Uterus (tissue), 2 donors: ENCODE data around the gene MTMR12.

ENCODE experiments used
- CTCF ChIP-seq, 4 experiments: fragments of 200-600 bp in 2 of 4; fragments of 450-650 bp in 2 of 4; sonication (generic) in 2 of 4; IDR thresholded peaks; one replicate each; pipeline ENCODE4 v1.5.1; 2016 to 2019; ENCODE audit warnings: antibody characterized with exemption in 4 of 4, mild to moderate bottlenecking in 2 of 4, moderate library complexity in 1 of 4
- POLR2A ChIP-seq, 2 donors: fragments of 450-650 bp; IDR thresholded peaks; one replicate each; pipeline ENCODE4 v1.6.1; 2016; ENCODE audit warnings: antibody characterized with exemption in 2 of 2, mild to moderate bottlenecking in 1 of 2, moderate library complexity in 1 of 2

- TF ChIP-seq CTCF (IDR thresholded peaks at IDR 0.05) (no peak), POLR2A (IDR thresholded peaks at IDR 0.05) (no peak)
These were observed 130.2 kb downstream of the MTMR12 start for GRCh38 chr5:32182463-32183063.
